Cerebellar nuclear complex (tissue), 1 donor: ENCODE data around the gene CDC42BPG.

ENCODE experiments used
- DNase-seq, 2 experiments: peaks; one replicate each; lab custom pipeline; 2025; lab: John Stamatoyannopoulos, UW

The CDC42BPG gene

DNA sequence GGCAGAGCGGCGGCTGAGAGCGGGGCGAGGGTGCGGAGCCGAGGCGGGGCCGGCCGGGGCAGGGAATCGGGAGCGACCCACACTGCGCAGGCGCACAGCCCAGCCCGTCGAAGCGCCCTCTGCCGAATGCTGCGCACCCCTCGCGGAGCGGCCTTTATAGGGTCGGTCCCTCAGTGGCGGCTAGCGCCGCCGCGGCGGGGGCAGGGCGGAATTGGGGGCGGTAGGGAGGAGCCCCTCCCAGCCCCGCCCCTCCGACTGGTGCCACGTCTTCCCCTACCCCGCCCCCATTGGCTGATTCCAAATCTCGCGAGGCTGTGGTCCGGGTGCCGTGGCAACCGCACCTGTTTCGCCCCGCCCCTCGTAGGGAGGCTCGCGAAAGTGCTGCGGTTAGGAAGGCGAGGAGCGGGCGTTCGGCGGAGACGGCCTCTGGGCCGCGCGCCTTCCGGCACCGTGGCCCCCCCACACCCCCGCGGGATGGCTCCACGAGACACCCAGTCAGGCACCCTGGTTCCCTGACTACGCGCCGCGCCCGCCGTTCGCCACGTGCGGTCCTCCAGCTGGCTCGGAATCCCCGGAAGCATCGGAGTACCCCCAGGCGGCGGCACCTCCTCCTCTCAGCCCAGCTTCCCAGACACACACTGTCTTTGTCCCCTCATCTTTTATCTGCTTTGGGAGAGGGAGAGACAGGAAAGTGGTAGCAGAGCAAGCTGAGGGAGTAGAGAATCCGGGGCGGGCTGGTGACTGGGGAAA lies 34.2 kb upstream of the CDC42BPG start, which contains the start of gene EHD1:
Gene EHD1 (minus strand): TSS at position 128 of the 750 bp plus-strand sequence. CDS start 157 bp downstream, outside the sequence.
- peak; percentile 92 to 94 for DNase-seq

DNA sequence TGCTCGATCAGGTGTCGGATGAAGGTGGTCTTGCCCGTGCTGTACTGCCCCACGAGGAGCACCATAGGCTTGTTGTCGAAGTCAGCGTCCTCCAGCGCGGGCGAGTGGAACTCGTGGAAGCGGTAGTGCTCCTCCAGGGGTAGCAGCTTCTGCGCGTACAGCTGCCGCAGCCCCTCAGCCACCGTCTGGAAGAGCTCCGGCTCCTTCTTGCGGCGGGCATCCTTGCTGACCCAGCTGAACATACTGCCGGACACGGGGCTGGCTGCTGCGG lies 33.7 kb upstream of the CDC42BPG start:
- DNase-seq, result no peak

DNA sequence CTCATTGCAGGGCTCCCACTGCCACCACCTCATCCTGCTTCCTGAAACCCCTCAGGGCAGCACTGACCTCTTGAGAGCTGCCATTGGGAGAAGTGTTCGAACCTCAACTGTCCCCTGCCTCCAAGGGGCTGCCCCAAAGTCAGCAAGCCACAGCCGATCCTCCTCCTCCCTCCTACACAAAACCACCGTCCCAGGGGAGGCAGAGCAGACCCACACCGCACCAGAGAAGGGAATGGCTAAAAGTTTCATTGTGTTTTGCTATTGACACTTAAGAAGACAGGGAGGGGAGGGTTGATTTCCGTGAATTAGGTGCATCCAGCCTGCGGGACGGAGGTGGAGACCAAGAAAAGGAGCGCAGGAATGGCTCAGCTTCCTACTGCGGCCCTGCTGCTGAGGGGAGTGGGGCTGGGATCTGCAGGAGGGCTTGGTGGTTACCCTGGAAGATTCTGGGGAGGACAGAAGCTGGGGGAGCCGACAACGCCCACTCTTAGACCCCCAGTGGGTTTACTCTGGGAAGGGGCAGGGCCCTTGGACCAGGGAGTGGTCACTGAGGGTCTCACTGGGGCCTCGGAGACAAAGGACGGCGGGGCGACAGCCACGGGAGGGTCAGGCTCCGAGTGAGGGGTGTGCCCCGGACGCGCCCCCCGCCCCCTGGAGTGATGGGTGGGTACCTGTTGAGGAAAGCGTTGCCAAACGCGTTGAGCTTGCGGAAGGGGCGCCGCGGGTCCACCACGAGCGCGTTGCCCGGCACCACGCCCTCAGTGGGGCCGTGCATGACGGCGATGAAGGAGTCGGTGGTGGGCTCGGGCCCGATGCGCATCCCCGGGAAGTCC lies 33.2 kb upstream of the CDC42BPG start:
- no peak for DNase-seq

DNA sequence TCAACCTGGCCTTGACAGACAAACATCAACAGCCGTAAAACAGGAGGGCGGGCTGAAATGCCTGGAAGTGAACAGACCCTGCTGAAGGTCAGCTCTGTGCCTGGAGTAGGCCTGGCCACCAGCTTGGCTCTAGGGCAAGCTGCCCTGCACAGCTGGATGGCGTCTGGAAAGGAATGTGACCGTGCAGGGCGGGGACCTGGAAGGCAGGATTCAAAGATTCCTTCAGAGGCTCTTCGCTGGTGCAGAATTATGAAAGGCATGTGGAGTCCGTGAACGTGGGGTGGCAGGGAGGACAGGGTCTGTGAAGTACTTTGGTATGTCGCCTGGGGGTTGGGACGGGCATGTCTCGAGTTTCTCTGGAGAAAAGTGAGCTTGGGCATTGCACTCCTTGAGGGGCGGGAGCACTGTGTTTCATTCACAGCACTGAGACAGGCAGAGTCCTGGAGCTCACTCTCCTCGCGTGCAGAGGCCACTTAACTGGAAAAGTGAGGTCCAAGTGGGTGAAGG lies 32.4 kb upstream of the CDC42BPG start:
- DNase-seq, result no peak

DNA sequence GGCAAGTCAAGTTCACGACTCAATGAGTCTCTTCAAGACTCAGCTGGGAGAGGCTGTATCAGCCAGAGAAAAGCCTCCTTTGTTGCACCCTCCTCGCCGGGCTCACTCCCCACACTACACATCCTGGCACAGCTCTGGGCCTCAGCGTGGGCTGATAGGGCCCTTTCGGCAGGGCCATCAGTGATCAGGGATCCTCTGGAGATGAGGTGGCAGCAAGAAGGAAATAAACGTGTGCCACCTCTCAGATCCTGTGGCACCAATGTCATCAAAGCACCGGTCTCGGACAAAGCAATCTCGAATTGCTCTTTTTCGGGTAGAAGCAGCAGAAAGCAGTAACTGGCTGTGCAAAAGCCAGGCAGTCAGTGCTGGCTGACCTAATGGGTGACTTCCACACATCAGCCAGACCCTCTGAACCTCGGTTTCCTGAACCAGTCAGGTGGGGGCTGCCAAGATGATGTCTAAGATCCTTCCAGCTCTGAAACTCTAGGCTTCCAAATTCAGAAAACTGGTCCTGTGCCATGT lies 31.8 kb upstream of the CDC42BPG start:
- DNase-seq, result no peak

DNA sequence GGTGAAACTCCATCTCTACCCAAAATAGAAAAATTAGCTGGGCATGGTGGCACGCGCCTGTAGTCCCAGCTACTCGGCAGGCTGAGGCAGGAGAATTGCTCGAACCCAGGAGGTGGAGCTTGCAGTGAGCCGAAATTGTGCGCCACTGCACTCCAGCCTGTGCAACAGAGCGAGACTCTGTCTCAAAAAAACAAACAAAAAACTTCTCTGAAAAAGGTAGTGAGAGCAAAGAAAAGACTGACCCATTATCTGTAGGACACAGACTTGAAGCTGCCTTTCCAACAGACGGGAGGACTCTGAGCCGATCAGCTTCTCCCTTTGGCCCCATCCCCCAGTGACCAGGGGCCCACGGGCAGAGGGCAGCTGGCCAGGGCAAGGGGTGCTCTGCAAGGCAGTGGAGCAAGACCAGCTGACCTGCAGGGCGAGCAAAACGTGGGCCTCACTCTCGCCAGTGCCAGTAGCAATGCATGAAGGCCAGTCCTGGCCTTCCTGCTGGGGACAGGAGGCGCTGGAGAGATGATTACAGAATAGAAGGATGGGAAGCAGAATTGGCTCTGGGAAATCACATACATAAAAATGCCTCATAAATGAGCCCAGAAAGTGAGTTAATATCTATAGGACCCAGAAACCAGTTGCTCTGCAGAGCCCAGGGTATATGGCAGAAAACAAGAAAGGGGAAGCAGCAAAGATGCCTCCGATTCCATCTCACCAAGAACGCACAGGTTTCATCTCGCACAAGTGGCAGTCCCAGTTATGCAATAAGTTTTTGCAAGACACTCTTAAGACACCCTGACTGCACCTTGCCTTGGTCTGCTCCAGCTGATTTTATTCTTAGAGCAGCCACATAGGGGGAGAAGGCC lies 31.1 kb upstream of the CDC42BPG start:
- peak in 1 of 2 experiments; percentile 38 for DNase-seq

DNA sequence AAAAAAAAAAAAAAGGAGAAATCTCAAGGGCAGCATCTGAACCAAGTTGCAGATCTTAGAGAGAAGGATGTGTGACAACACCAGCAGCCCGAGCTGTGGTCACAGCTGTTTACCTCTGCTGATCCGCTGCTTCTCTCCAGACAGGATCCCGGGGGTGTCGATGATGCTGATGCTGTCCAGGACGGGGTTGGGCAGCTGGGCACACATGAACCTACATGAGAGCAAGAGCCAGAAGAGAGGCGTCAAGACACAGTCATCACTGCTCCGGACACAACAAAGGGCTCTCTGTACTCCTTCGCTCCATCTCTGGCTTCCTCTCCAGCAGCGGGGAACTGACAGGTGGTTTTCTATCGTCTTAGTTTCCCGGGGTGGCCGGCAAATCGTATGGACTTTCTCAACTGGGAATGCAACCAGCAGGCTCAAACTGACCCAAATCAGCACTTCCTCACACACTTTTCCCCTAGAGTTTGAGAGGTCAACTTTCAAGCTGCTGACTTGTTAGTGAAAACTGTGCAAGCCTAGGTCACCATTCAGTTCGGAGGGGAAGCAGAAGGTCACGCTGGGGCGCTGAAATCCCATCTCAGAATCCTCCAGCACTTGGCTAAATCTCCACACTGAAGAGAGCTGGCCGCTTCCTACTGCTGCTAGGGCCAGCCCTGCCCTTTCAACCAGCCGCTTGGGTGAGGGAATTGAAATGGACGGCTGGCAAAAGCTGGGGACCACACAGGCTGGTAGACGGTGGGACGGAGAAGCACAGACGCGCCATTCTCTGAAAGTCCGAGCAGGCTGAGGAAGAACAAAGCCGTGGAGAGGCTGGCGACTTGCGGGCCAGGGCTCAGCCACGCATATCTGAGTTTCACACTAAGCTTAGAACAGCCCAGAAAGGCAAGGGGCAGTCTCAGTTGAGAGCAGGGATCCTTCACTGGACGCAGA lies 30.1 kb upstream of the CDC42BPG start:
- DNase-seq, result no peak

DNA sequence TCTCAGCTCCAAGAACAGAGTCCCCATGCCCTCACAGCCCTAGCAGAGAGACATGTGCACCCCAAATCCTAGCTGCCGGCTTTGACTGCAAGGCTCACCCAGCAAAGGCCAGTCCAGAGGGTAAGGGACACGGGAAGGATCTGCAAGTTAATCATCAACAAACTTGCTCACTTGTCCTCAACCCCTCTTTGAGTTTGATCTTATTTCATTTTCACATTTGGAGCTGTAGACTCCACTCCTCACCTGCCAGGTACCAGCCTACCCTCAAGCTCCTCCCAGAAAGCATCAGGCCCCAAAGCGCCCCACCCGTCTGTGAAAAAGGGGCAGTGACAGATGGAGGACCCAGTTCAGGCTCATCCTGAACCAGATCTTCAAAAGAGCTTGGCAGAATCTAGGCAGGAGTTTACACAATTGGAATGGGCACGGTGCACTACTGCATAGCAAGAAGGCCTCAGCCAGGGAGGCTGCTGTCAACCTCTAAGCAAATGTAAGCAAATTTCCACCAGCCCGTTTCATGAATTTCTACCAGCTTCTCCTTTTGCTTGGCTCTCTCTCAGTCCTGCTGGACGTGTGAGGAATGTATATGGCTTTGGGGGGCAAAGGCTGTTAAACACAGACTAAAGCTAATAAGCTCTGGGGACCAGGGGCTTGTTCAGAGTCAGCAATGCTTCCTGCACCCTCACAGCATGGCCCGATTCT lies 28.5 kb upstream of the CDC42BPG start:
- DNase-seq, result no peak

DNA sequence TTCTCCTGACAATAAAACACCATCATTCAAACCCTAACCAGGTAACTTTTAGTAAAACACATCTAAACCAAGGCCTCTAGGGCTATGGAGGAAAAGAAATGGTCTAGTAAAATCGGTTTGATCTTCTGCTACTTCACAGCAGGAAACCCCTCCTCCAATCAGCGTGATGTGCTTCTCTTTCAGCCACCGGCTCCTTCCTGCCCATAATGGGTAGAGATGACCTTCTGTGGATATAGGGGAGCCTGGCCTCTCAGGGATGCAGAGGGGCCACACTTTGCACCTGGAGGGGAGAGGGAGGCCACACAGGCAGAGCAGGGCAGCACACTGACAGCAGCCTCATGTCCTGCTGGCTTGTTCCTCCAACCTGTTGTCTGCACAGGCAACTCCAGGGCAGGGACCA lies 27.0 kb upstream of the CDC42BPG start:
- no peak for DNase-seq

DNA sequence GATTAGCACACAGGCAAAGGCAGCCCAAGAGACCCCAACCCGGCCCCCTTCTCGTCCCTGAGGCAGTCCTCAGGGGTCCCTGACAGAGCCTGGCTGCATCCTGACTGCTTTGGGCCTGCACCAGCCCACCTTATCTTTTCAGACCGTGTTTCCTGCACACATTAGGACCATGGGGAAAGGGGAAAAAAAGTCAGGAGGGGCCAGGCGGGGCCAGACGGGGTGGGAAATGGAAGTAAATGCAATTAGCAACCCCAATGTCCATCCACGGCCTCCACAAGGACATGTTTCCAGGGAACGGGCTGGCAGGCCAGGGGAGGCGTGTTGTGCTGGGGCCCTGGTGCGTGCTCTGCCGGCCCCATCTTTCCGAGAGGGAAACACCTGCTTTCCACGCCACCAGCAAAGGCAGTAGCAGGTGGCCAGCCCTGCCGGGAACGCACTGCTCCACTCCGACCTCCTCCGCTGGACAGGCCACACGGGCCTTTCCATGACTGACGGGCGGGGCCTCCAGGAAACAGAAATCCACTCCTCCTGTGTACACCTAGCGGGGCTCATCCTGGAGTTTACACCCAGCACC lies 26.5 kb upstream of the CDC42BPG start:
- peak in 1 of 2 experiments; percentile 25 for DNase-seq

DNA sequence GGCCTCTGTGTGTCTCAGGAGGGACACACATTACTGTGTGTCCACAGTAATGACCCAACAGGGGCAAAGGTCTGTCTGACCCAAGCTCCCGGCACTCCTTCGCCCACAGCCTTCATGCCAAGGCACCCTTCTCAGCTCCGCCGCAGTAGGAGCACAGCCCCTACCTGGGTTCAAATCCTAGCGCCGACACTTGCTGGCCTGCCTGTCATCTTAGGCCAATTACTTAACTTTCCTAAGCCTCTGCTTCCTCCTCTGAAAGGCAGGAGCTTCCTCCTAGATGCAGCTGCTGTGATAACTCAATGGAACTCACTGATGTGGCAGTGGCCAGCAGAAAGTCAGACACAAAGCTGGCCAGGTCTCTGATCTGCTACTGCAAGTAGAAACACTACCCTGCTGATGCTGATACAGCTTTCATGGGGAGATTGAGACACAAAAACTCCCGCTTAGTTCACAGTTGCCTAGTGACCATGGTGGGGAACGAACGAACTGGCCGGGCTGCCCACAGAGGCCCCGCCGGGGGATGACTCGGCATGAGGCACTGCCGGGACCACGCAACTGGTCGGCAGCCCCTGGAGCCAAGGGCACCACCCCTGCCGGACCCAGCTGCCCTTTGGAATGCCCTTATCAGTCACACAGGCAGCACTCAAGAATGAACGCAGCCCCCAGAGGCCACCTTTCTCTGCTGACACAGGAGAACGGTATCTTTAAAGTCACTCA lies 25.9 kb upstream of the CDC42BPG start:
- no peak for DNase-seq

DNA sequence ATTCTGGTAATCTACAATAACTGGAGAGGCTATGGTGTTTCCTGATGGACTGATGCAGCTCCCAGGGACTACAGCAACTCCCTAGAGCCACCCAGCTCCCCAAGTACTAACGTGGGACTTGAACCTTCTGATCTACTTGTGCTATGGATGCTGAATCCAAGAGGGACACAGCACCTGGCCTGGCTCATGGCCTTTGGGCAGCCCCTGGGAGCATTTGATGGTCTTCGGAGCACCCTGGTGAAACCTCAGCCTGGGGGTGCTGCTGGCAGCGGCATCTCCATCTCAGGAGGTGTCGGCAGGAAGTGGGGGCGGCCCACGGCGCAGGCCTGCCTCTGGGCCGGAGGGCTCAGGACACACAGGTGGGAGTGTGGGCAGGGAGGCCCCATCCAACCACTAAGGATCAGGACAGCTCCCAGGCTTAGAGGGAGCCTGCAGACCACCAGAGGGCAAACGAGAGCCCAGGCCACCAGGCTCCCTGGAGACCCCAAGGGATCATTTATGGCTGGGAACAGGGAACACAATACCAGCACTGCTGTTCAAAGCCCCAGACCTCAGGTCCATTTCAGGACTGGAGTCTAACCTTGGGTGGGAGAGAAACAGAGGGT lies 25.2 kb upstream of the CDC42BPG start:
- DNase-seq, result no peak

DNA sequence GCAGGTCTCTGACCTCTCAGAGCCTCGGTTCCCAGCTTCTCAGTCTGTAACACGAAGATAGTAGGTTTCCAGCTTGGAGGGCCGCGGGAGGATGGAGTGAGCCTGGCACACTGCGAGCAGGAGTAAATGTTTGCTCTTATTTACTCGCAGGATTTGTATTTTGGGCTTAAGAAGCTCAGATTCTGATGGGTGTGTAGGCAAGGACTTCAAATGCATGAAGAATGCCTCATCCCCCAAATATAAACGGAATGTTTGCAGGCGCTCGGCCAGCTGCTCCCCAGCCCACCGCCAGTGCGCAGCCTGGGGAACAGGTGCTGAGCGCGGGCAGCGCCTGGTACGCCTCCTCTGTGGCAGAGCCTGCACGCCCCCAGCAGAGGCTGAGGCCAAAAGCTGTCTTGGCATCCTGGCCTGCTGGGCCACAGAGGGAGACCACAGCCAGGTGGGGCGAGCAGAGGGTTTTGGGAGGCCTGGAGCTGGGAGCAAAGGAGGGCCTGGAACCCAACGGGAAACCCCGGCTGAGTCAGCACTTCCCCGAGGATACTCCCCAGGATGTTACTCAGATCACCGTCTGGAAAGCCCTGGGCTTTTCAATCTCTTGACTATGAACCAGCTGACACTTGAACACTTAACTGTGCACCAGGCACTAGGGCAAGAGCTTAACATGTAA lies 24.6 kb upstream of the CDC42BPG start:
- no peak for DNase-seq

DNA sequence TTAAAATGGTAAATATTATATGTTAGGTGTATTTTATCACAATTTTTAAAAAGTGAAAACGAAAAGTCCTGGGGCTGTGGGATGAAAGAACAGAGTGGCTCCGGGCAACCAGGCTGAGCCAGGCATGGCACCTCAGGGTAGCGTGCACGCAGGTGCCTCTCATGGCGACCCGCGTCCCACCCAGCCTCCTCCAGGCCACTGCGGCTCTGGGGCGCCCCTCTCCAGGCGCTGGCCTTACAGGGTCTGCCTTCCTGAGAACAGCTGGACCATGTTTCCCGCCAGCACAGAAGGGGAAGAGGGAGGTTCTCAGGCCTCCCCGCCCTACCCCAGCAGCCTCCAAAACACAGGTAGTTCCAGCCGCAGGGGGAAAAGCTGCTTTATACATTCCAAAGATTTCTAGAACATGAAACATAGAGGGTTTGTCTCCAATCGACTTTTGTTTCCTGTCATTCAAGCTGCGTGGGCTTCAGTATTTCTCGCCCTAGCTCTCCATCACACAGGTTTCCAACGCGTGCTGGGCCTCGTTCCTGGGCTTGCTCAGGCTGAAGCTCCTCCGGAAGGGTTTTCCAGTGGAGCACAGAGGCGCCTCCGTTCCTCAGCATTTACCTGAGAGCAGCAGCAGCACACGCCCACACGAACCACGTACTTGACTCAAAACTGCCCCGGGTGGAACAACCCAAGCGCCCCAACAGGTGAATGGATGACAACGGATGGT lies 23.5 kb upstream of the CDC42BPG start:
- no peak for DNase-seq

DNA sequence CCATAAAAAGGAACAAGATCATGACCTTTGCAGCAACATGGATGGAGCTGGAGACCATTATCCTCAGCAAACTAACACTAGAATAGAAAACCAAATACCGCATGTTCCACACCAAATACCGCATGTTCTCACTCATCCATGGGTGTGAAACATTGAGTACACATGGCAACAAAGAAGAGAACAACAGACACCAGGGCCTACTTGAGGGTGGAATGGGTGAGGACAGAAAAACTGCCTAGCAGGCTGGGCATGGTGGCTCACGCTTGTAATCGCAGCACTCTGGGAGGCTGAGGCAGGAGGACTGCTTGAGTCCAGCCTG lies 21.7 kb upstream of the CDC42BPG start:
- DNase-seq, result no peak

DNA sequence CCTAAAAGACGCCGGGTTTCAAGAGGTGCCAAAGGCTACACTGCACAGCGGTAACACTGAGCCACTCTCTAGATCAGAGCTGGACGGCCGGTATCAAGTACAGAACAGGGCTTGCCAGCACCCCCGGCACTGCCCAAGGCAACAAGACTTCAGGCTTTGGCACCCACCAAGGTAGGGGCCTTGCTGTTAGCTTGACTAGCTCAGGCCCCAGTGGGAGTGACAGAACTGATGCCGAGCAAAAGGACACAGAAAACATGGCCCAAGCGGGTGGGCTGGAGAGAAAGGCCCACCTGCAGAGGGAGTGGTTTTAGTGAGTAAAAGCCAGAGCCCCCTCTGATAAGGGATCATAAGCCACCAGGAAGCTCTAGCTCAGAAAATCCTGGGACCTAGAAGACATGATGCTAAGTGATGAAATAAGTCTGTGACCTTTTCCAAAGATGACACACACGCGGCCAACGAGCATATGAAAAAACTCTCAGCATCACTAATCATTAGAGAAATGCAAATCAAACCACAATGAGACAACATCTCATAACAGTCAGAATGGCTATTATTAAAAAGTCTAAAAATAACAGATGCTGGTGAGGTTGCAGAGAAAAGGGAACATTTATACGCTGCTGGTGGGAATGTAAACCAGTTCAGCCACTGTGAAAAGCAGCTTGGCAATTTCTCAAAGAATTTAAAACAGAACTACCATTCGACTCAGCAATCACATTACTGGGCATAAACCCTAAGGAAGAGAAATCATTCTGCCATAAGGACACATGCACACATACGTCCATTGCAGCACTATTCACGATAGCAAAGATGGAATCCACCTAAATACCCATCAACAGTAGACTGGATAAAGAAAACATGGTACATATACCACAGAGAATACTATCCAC lies 21.1 kb upstream of the CDC42BPG start:
- DNase-seq, result no peak
